Neural progenitor cell (in vitro differentiated cells): ENCODE measurements around the gene NUP62.

Source experiments
- CTCF ChIP-seq: fragments of 200-600 bp; sonication (generic); IDR thresholded peaks from 2 replicates; pipeline ENCODE4 v1.5.1; 2017; ENCODE audit warnings: antibody characterized with exemption, mild to moderate bottlenecking
- EZH2 ChIP-seq: fragments of 200-600 bp; sonication (generic); IDR thresholded peaks from 2 replicates; pipeline ENCODE4 v1.6.1; 2017; ENCODE audit warnings: antibody characterized with exemption, mild to moderate bottlenecking, moderate library complexity

- TF ChIP-seq CTCF (no peak), EZH2 (no peak)
Observed at GRCh38 chr19:49971991-49972411, 42.7 kb upstream of the NUP62 start.
